Endothelial cell (in vitro differentiated cells): ENCODE results near the gene RNF4. TPM values are rescaled to one million over a fixed set of nuclear protein-coding genes. Genes with fewer than 3 reads are reported as not detected.

Experiments
- DNase-seq: peaks from one replicate; pipeline ENCODE4 v3.0.0; 2021; ENCODE audit warnings: low spot score
- H3K27ac Mint-ChIP-seq: one replicate; pipeline ENCODE4 v1.8.0; 2021; ENCODE audit warnings: mixed read lengths, inconsistent platforms; ENCODE audit not compliant: unreplicated experiment
- H3K27me3 Mint-ChIP-seq: one replicate; pipeline ENCODE4 v1.8.0; 2021; ENCODE audit warnings: mild to moderate bottlenecking, moderate library complexity, mixed read lengths, inconsistent platforms; ENCODE audit not compliant: unreplicated experiment
- H3K36me3 Mint-ChIP-seq: one replicate; pipeline ENCODE4 v1.8.0; 2021; ENCODE audit warnings: mild to moderate bottlenecking, low read depth, mixed read lengths, inconsistent platforms; ENCODE audit not compliant: unreplicated experiment
- H3K4me1 Mint-ChIP-seq: one replicate; pipeline ENCODE4 v1.8.0; 2021; ENCODE audit warnings: mild to moderate bottlenecking, mixed read lengths, inconsistent platforms; ENCODE audit not compliant: unreplicated experiment
- H3K4me3 Mint-ChIP-seq: one replicate; pipeline ENCODE4 v1.8.0; 2021; ENCODE audit warnings: mild to moderate bottlenecking, mixed read lengths, inconsistent platforms; ENCODE audit not compliant: unreplicated experiment
- H3K9me3 Mint-ChIP-seq: one replicate; pipeline ENCODE4 v1.8.0; 2021; ENCODE audit warnings: mixed read lengths, inconsistent platforms; ENCODE audit not compliant: unreplicated experiment
- total RNA-seq: library from RNA; stranded (reverse); fragmentation: NEBNext Ultra II Directional; extraction: Animal tissue kit (Norgen Biotek cat#: 25700); gene quantifications from one replicate; pipeline ENCODE4 v1.2.1, GENCODE V29; 2021; ENCODE audit not compliant: unreplicated experiment
- TF ChIP-seq, protein P1 (sequence below): fragments of 200-600 bp; sonication (generic); IDR thresholded peaks from one replicate; pipeline ENCODE4 v1.5.0; 2021; ENCODE audit warnings: antibody characterized with exemption; ENCODE audit not compliant: unreplicated experiment

Gene RNF4
- total RNA-seq, 1 donor from 2014 or later, result 65.0 TPM

DNA sequence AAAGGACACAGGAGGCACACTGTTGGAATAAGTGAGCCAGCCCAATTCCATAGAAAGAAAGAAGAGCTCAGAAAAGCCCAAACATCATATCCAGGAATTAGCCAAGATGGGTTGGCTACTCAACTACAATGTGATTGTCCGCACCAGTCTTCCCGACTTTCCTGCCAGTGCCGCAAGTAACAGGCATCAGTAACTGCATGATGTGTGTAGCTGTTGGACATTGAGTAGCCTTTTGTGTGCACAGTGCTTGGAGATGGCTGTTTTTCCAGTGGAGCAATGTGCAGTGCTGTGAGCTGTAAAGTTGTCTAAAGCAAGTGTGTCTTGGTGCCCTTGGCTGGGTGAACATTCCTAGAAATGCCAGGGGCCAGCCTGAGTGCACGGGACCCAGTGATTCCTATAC, 38.4 kb downstream of the RNF4 start:
- peak overlapping the region; percentile 12 for H3K27ac Mint-ChIP-seq
- peaks cover 30% of the 10 kb centered on the region for H3K36me3 Mint-ChIP-seq
- peaks cover under 1% of the 10 kb centered on the region for H3K27me3 Mint-ChIP-seq
- TF ChIP-seq, protein P1, sequence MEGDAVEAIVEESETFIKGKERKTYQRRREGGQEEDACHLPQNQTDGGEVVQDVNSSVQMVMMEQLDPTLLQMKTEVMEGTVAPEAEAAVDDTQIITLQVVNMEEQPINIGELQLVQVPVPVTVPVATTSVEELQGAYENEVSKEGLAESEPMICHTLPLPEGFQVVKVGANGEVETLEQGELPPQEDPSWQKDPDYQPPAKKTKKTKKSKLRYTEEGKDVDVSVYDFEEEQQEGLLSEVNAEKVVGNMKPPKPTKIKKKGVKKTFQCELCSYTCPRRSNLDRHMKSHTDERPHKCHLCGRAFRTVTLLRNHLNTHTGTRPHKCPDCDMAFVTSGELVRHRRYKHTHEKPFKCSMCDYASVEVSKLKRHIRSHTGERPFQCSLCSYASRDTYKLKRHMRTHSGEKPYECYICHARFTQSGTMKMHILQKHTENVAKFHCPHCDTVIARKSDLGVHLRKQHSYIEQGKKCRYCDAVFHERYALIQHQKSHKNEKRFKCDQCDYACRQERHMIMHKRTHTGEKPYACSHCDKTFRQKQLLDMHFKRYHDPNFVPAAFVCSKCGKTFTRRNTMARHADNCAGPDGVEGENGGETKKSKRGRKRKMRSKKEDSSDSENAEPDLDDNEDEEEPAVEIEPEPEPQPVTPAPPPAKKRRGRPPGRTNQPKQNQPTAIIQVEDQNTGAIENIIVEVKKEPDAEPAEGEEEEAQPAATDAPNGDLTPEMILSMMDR, result no peak
- no peak for DNase-seq
- no peaks in the 10 kb centered on the region for H3K9me3 Mint-ChIP-seq
- peaks cover 10% of the 10 kb centered on the region for H3K4me1 Mint-ChIP-seq
- no peak overlapping the region for H3K4me3 Mint-ChIP-seq

- Mint-ChIP-seq H3K27ac (no peak overlapping the region), H3K4me1 (peaks cover 10% of the 10 kb centered on the region), H3K4me3 (no peak overlapping the region), H3K27me3 (peaks cover 2% of the 10 kb centered on the region), H3K9me3 (no peaks in the 10 kb centered on the region), H3K36me3 (peaks cover 31% of the 10 kb centered on the region)
- no peak for DNase-seq
- TF ChIP-seq, protein P1, result no peak
Observed at GRCh38 chr4:2507855-2508254, 38.9 kb downstream of the RNF4 start.

DNA sequence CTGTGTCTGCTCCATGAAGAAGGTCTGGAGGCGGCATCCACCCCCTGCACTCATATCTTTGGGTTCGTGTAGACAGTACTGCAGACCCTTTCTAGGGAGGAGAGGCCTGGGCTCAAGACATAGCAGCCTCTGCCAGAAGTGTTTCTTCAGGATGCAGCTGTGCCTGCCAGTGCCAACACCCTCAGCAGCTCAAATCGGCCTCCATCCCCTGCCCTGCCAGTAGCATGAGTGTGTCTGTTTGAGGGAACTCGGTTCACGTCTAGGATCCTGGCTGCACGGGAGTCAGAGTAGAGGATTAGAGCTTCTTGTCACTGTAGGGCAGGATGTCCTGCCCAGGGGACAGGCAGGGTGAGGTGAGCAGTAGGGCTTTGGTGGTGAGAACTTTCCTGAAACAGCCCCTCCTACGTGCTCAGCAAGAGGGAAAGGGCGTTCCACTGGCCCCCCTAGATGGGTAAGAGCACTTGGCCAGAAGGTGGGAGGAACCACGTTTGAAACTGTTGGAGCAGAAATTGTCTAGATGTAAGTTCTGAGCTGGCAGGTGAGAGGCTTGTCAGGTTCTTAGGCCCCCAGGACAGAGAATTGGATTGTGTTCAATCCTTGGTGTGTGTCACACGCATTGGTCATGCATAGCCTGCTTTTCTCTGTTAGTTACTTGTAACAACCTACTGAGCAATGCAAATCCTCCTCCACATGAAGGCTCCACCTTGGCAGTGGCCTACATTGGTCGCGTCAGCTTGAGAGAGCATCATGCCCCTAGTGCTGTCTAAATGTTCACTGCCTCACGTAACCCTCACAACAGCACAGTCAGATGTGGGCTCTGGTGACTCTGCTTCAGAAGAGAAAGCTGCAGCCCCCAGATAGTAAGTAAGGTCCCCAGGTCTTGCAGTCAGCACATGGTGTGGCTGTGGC, 41.7 kb downstream of the RNF4 start:
- peak overlapping the region; percentile 36 for H3K27ac Mint-ChIP-seq
- H3K27me3 Mint-ChIP-seq, result peaks cover 3% of the 10 kb centered on the region
- no peak for DNase-seq
- TF ChIP-seq, protein P1, result no peak
- H3K4me1 Mint-ChIP-seq, result peaks cover 10% of the 10 kb centered on the region
- H3K36me3 Mint-ChIP-seq, result peaks cover 42% of the 10 kb centered on the region
- H3K9me3 Mint-ChIP-seq, result no peaks in the 10 kb centered on the region
- H3K4me3 Mint-ChIP-seq, result no peak overlapping the region

GRCh38 chr4:2511645-2512131, 42.8 kb downstream of the RNF4 start:
- H3K27ac Mint-ChIP-seq, result no peak overlapping the region
- no peaks in the 10 kb centered on the region for H3K9me3 Mint-ChIP-seq
- peaks cover 3% of the 10 kb centered on the region for H3K27me3 Mint-ChIP-seq
- H3K36me3 Mint-ChIP-seq, result peaks cover 46% of the 10 kb centered on the region
- peaks cover 7% of the 10 kb centered on the region for H3K4me1 Mint-ChIP-seq
- no peak for DNase-seq
- H3K4me3 Mint-ChIP-seq, result peak overlapping the region; percentile 68
- TF ChIP-seq, protein P1, result no peak
